HUDEP-2 (cell line): ENCODE data around the gene TRHDE.
"Not testable (repeated sequence)": the region's sequence is repeated elsewhere in the genome, so short reads cannot be mapped to it uniquely, and the experiment has no call there.

Experiments used
- DNase-seq, 76 experiments: peaks; one replicate each; lab custom pipeline; 2025; ENCODE audit not compliant: unreplicated experiment in 76 of 76; lab: John Stamatoyannopoulos, UW

TRHDE gene

DNA sequence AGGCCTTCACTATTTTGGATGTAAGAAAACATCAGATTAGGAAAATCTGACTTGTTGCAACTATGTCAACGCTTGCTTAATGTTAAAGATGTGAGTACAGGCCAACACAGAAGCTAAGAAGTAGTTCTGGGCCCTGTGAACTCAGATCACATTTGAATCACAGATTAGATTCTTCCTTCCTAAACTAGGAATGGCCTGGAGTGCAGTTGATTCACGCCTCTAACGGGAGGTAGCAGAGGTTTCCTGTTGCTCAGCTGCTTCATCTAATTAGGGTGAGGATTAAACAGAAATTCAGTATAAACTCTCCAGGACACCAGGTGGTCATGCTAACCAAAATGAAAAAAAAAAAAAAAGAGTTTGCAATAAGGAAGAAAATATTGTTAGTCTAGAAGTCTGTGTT lies 314.3 kb downstream of the TRHDE start:
- no peak for DNase-seq

DNA sequence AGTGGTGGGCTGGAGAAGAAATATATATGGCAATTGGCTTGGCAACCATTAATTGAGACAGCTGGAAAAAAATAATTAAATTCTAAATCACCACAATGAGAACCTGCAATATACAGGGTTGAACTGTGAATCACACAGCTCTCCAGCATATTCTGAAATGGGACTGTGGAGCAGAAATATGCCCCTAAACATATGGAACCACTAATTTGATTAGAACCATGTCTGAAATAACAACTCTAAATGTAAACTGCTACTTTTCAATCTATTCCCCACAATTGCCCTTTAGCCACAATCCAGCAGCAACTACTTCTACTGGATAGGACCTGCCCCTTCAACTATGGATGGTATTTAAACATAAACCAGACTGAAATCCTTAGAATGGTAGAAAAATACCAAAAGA lies 330.4 kb downstream of the TRHDE start:
- DNase-seq, result no peak

DNA sequence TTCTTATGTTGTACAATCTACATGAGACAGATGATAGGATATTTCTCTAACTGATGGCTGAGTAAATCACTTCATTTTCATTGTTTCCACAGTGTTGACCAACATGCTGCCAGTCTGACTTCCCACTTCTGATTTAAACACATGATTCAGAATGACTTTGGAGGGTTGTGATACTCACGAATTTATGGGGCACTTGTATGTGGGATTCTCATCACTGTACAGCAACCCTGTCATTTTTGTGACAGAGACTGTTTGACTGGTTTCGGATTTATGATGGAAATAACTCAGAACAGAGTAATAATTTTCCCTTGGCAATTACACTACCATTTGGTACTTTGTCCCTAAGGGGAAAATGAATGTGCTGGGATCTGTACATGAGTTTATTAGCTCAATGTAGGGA lies 333.8 kb downstream of the TRHDE start:
- DNase-seq, result no peak

DNA sequence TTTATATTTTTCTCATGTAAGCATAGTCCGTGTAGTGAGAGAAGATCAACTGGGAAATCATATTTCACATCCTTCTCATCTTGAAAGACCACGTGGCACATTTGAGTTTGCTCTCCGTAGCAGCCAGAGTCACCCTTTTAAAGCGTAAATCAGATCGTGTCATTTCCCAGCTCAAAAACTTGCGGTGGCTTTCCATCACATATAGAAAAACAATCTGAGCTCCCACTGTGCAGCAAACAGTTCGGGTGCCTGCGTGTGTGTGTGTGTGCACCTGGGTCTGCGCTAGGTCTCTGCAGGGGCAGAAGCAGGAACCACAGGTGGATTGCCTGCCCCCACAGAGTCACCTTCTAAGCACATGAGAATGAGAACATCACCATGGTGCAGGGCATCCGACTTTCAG lies 338.2 kb downstream of the TRHDE start:
- DNase-seq, result no peak

DNA sequence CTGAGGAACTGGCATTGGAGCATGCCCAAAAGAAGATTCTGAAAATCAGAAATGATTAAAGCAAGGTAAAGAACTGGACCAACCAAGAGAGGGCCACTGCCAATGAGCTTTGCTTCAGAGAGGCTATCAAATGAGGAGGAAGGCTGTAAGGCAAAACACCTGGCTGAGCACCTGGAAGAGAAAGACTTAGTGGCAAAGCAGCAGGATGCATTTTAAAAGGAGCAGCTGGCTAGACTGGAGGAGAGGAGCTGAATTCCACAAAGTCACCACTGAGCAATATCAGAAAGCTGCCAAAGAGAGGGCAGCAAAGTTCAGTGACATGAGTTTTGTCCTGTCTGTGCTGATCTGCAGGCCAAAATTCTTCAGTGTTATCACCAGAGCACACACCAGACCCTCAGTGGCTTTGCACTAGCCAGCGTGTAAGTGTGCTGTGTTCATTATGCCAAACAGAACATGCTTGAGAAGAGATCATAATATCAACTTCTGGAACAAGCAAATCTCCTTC lies 338.7 kb downstream of the TRHDE start:
- peak in 5 of 76 experiments; percentile 4 to 54 (median 27) for DNase-seq

DNA sequence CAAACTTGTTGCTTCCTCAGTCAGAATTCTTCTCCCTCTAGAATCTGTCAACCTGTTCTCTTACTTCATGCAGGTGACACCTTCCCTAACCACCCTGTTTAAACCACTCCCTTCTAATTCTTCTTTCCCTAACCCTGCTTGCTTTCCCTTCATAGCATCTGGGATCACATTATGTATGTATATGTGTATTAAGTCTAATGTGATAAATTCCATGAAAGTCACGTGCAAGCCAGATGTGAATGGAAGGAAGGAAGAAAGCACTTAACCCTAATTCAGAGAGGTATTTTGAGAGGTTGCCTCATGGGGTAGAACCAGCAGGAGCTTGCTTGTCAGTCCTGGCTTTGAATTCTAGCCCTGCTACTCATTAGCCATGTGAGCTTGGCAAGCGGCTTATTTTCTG lies 340.0 kb downstream of the TRHDE start:
- DNase-seq, result no peak

DNA sequence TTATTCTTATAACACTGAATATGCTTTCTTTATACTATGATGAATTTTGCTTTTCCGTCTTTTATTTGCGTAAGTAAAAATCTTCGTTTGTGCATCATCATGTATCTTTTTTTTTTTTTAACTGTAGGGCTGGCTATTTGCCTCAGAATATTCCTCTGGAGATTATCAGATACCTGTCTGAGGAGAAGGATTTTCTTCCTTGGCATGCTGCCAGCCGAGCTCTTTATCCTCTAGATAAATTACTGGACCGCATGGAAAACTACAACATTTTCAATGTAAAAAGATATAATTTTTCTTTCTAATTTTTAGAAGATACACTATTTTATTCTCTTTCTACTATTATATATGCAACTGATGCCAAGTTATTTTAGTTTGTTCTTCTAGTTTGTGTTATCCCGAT lies 346.6 kb downstream of the TRHDE start:
- no peak for DNase-seq

DNA sequence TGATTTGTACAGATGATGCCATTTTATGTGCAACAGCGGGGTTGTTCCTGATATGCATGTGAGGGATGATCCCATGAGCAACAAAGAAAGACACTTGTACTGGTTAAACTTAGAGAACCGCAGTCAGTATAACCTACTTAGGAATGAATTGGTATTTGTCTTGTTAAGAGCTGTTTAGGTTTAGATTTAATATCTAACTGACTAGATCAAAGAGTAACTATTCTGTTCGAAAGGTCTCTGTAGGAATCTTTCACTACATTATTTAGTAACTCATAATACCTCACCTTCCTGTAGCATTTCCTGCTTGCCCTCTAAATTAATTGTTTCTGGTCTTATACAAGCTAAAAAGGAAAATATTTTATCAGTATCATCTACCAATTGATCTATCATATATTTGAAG lies 350.4 kb downstream of the TRHDE start:
- no peak for DNase-seq

DNA sequence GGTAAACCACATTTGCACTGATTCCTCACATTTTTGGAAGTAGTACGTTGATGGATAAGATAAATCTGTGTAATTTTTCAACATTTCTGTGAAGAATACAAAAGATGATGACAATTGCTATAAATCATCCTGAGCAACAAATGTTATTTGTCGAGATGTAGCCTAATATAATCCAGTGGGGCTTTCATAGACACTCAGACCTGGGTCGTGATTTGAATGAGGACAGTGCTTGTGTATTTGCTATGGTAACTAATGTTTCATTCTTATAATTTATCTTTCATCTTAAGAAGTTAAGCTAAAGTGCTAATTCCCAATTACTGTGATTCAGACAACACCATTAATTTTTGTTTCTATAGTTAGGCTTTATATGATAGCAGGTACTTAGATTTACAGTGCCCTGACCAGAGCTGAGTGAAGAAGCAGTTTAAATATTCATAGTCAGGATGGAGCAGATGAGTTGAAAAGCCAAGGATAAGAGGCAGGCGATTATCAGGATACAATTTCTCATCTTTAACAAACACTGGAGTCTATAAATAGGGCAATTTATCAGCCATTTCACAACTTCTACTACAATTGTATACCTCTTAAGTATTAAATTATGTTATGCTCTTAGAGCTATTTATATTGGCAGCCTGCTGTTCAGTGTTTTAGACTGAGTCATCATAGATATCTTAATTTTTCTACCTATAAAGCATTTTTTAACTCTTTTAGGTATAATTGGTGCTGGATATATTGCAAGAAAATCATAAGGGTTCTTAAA lies 359.9 kb downstream of the TRHDE start:
- DNase-seq, result no peak

DNA sequence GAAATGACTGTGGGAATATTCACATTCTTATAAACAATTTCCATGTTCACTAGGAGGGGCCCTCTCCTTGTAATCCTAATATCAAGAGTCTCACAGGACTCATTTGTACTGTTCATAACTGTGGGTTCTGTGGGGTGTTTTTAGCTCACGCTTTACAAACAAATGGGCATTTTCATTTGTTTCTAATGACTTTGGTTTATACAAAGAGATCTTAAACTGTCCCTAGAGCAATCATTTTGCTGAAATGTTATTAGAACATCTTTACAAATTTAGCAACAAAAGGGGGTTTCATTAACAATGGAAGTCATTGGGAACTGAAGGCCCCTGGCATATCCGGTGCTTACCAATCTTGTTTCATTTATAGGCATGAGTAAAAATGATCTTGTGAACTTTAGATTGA lies 370.5 kb downstream of the TRHDE start:
- DNase-seq, result no peak

DNA sequence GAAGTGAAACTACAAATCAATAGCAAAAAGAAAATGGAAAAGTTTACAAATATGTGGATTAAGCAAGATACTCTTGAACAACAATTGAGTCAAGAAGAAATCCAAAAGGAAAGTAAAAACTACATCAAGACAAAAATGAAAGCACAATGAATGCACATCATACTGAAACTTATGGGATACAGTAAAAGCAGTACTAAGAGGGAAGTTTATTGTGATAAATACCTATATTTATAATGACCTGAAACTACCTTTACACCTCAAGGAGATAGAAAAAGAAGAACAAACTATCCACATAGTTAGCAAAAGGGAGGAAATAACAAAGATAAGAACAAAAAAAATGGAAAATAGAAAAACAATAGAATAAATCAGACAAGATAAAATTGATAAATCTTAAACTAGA lies 375.0 kb downstream of the TRHDE start:
- DNase-seq, result no peak

DNA sequence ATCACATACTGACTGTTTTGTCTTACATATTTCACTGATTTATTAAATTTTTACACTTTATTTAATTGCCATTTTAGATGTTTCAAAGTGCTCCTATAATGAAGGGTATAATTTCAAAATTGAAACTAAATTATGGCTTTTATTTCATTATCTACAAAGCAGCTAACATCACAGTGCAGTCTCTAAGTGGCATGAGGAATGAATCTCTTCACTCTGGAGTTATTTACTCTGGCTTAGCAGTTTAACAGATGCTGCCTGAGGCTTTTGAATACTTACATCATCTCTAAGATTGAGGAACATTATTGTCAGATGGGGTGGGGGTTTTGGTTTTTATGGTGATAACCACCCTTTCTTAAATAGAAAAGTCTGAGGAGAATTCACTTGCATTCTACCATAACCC lies 386.4 kb downstream of the TRHDE start:
- no peak for DNase-seq

DNA sequence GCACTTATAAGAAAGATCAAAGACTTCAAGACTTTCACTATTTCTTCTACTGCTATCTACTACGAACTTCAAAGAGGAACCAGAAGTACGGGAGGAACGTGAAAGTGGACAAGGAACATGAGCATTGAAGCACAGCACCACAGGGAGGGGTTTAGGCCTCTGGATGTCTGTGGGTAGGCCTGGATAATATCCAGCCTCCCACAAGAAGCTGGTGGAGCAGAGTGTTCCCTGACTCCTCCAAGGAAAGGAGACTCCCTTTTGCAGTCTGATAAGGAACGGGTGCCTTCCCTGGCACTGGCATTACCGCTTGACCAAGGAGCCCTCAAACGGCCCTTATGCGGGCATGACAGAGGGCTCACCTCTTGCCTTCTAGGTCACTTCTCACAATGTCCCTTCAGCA lies 388.0 kb downstream of the TRHDE start:
- DNase-seq, result not testable (repeated sequence)

DNA sequence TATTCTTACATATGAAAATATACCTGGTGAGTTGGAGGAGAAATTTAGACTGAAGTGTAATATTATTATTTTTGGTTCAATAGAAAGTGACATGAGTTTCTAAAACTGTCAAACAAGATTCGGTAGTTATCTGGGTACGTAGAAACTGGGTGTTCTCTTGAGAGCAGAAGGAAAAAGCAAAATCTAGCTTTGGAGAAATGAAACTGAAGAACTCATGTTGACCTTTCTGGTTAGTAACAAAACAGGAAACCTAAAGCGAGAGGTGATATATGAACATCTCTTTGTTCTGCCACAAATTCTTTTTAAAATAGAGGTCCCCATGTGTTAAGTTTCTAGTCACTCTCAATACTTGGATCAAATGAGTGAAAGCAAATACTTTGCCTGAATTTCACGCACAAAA lies 401.7 kb downstream of the TRHDE start:
- DNase-seq, result no peak

DNA sequence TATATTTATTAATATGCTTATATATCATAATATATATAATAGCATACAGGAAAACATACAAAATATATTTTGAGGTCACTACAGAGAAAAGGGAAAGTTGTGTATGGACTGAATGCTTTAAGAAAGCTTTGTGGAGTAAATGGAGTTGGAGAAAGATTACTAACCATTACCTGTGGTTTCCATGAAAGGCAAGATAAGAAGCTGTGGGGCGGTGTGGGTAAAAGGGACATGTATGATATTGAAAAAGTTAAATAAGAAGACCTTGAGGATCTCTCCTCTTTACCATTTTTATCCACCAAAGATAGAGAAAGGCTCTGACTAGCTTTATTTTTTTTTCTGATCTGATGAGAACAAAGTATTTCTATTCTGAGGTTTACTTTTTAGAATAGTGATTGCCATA lies 404.4 kb downstream of the TRHDE start:
- DNase-seq, result peak in 1 of 76 experiments; percentile 6

DNA sequence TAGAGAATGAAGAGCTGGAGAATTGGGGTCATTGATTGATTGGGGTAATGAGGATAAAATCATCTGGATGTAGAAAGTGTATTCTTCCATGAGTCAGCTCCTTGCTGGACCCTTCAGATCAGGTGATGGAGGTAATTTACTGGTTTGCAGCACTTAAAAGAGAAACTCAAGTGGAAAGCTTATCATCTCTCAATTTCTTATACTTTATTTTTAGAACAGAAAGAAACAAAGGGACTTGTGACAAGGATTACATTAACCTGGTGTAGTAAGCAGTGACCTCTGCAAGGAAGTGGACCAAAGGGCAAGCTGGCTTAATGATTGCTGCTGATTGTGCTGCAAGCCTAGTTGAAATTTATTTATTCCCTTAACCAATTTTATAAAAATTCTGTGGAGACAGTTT lies 405.0 kb downstream of the TRHDE start:
- no peak for DNase-seq

DNA sequence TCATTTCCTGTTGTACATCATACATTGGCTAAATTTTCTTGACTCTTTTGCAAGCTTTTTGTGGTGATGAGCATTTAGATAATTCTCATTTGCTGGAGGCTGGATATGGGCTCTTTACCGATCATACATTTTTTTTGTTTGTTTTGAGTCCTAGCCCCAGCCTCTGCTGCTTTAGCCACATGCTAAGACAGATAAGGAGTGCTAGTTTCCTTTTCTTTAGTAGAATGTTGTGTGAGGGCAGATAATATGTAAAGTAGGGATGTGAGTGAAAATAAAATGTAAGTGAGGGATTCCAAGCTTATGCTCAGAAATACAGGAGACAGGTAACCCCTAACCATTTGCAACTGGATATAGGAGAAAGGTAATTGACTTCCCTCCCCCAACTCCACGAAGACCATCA lies 405.7 kb downstream of the TRHDE start:
- DNase-seq, result peak in 7 of 76 experiments; percentile 13 to 55 (median 33)

DNA sequence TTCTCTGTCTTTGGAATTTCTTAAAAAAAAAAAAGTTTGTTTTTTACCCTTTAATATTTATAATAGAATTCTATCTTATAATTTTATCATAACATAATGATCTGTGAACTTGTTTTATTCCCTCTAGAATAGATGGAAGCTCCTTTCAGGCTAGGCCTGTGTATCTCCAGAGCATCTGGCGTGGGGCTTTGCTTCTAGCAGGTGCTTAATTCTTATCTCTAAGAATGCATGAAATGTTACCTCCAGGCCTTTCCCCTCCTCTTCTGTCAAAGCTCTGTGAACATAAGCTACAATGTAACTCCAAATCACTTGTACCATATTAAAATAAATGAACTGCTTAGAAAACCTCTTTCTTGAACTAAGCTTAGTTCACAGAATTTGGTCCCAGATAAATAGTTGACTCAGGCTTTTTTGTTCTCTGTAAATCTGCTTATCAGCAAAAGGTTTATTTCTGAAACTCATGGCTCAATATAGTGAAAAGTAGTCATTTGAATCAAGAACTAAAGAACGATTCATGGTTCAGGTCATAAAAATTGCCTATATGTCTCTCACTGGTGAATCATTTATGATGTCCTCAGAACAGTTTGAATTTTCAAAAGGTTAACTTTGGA lies 407.1 kb downstream of the TRHDE start:
- no peak for DNase-seq

DNA sequence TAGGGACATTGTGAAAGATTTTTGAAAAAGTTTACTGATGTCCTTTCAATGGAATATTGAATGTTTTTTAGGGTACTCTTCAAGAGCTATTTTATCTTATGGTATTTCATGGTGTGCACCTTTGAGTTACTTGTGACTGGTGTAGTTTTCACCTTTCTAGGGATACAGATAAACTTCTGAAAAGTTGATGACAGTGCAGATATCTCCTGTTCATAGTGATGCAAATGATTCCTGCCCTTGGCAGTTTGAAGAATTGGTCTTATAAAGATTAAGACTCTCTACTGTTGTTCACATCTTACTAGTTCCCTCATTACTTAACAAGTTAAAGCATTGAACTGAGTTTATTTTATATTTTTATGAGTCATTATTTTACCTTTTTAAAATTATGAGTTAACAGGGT lies 408.9 kb downstream of the TRHDE start:
- no peak for DNase-seq

DNA sequence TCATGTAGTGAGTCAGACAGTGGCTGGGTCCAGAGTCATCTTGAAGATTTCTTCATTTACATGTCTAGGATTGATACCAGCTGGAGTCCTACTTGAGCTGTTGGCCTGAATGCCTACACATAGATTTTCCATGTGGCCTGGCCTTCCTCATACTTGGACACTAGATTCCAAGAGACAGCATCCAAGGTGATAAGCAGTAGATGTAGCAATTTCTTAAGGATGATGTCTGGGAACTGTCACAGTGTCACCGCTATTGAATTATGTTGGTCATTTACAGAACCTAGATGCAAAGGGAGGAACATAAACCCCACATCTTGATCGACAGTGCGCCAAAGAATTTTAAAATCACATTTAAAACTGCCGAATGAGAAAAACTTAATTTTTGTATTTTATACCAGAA lies 412.3 kb downstream of the TRHDE start:
- DNase-seq, result no peak

DNA sequence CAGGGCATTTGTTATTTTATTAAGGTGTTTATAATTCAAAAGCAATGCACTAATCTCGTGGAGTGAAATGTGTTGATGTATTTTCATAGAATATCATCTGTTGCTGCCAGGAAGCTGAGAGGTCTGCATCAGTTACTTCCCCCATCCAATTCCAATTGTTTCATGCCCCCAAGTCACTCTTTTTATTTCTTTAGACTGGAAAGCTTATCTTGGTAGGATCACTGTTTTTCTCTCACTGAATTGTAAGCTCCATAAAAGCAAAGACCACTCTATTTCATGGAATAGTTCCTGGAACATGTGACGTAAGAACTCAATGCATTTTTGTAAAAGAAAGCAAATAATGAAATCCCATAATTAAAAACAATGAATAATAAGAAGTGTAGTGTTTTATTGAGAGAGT lies 420.2 kb downstream of the TRHDE start:
- no peak for DNase-seq

DNA sequence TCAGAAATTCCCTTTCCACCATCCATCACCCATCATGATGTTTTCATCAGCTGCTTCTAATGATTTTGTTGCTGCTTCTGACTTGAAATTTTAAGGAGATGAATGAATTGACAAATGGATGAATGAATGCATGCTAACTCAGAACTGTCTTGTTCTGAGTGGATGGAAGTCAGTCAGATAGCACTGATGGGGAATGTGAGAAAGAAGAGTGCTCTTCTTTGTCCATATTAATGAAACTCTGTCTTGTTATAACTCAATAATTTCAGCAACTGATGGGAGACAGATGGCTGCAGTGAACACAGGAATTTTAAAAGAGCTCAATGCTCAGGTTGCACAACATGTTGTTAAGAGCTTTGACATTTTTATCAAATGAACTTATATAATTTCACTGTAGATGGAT lies 422.0 kb downstream of the TRHDE start:
- DNase-seq, result no peak
